HG02970 (cell line): ENCODE data around the gene CDK5R1.

Source experiments
- ATAC-seq: cut with Tn5 transposase; IDR thresholded peaks from one replicate; pipeline ENCODE4 v1.9.1; 2021; ENCODE audit warnings: mild to moderate bottlenecking, moderate library complexity, moderate number of reproducible peaks; ENCODE audit not compliant: unreplicated experiment, low FRiP score

Gene CDK5R1

GRCh38 chr17:32491371-32492263, 4.8 kb downstream of the CDK5R1 start:
- no peak for ATAC-seq

GRCh38 chr17:32492264-32492589, 5.4 kb downstream of the CDK5R1 start:
- ATAC-seq, result no peak

- no peak for ATAC-seq
Measured at GRCh38 chr17:32492648-32493289, 6.0 kb downstream of the CDK5R1 start.

GRCh38 chr17:32493571-32493970, 6.8 kb downstream of the CDK5R1 start:
- ATAC-seq, result no peak

GRCh38 chr17:32493976-32494513, 7.3 kb downstream of the CDK5R1 start:
- no peak for ATAC-seq

- no peak for ATAC-seq
Measured at GRCh38 chr17:32494621-32495358, 8.0 kb downstream of the CDK5R1 start.

- ATAC-seq, result no peak
Measured at GRCh38 chr17:32495359-32496231, 8.8 kb downstream of the CDK5R1 start.

GRCh38 chr17:32496395-32497073, 9.7 kb downstream of the CDK5R1 start:
- ATAC-seq, result no peak

- no peak for ATAC-seq
Measured at GRCh38 chr17:32497431-32498205, 10.8 kb downstream of the CDK5R1 start.

- ATAC-seq, result no peak
Measured at GRCh38 chr17:32498391-32498790, 11.6 kb downstream of the CDK5R1 start.

- ATAC-seq, result no peak
Measured at GRCh38 chr17:32502013-32502412, 15.2 kb downstream of the CDK5R1 start.

- ATAC-seq, result no peak
Measured at GRCh38 chr17:32502710-32503109, 15.9 kb downstream of the CDK5R1 start.

GRCh38 chr17:32503251-32504165, 16.7 kb downstream of the CDK5R1 start:
- peak; percentile 73 for ATAC-seq

GRCh38 chr17:32504166-32504990, 17.6 kb downstream of the CDK5R1 start:
- ATAC-seq, result no peak

- no peak for ATAC-seq
Measured at GRCh38 chr17:32508926-32509325, 22.1 kb downstream of the CDK5R1 start.

GRCh38 chr17:32510466-32510865, 23.7 kb downstream of the CDK5R1 start:
- no peak for ATAC-seq

- ATAC-seq, result no peak
Measured at GRCh38 chr17:32512328-32512727, 25.5 kb downstream of the CDK5R1 start.
